ENCODE measurements around the gene AHSG. TPM values are rescaled to one million over a fixed set of nuclear protein-coding genes. Genes with fewer than 3 reads are reported as not detected.

The AHSG gene
- total and polyA plus RNA-seq, 2 donors (not counting 3 experiments of a cell fraction or from before 2014, with no cell fraction given): not detected

DNA sequence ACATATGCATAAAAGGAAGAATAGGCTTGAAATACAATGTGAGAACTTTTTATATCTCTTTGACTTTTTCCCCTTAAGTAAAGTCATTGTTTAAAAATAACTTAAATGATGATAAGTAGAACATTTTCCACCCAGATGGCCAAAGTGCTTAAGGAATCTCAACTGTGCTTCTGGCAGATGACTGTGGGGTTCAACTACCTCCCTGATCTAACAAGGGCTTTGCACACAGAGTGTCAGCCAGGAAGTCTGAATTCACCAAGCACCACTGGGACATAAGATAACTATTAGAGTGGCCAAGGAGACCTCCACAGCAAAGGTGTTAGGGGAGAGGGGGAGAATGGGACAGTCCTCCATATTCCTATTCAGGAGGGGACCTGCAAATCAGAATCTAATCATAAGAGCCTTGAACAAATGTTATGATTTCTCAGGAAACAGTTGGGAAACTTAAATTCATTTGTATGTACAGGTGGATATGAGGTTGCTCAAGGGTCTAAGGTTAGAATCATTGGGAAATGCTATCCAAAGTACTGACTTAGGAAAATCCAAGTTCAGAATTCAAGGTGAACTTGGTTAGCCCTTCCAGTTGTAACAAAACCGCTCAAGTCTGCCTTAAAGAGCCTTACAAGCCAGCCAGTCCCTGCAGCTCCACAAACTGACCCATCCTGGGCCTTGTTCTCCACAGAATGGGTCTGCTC is 27.1 kb downstream of the AHSG start, which contains the start of gene FETUB:
Gene FETUB (plus strand): TSS at position 622 of the 695 bp plus-strand sequence. CDS start 62 bp downstream, at position 684.
- no peak for DNase-seq (ENCODE audit: low read depth, low spot score)
- no peaks in the 10 kb centered on the region for H3K4me1 ChIP-seq (ENCODE audit: control insufficient read depth, extremely low read depth, insufficient read depth, low read length)
- H3K4me3 ChIP-seq (replicated peaks in 1 of 3; ENCODE audit: insufficient read depth in 1 of 3, low read depth in 1 of 3, low read length in 3 of 3): no peak within 1 kb of the TSS
- no peak within 1 kb of the TSS for H3K4me2 ChIP-seq (ENCODE audit: insufficient read depth, low read length)
- TF ChIP-seq, protein P1, sequence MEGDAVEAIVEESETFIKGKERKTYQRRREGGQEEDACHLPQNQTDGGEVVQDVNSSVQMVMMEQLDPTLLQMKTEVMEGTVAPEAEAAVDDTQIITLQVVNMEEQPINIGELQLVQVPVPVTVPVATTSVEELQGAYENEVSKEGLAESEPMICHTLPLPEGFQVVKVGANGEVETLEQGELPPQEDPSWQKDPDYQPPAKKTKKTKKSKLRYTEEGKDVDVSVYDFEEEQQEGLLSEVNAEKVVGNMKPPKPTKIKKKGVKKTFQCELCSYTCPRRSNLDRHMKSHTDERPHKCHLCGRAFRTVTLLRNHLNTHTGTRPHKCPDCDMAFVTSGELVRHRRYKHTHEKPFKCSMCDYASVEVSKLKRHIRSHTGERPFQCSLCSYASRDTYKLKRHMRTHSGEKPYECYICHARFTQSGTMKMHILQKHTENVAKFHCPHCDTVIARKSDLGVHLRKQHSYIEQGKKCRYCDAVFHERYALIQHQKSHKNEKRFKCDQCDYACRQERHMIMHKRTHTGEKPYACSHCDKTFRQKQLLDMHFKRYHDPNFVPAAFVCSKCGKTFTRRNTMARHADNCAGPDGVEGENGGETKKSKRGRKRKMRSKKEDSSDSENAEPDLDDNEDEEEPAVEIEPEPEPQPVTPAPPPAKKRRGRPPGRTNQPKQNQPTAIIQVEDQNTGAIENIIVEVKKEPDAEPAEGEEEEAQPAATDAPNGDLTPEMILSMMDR (IDR thresholded peaks at IDR 0.05; ENCODE audit: extremely low read depth in 1 of 2, insufficient read depth in 1 of 2, low read depth in 1 of 2, low read length in 2 of 2): no peak
- TF ChIP-seq, protein P2, sequence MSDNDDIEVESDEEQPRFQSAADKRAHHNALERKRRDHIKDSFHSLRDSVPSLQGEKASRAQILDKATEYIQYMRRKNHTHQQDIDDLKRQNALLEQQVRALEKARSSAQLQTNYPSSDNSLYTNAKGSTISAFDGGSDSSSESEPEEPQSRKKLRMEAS (IDR thresholded peaks at IDR 0.05; ENCODE audit: insufficient read depth, insufficient read length): no peak
- no peak for TF ChIP-seq JUN (IDR thresholded peaks at IDR 0.05; ENCODE audit: borderline replicate concordance, insufficient read depth, insufficient read length, low read depth)
- no peak for TF ChIP-seq POLR2AphosphoS5 (IDR thresholded peaks at IDR 0.05; ENCODE audit: insufficient read depth, low read depth, low read length)
- no peak for TF ChIP-seq EZH2 (IDR thresholded peaks at IDR 0.05; ENCODE audit: borderline replicate concordance, low read depth, low read length, severe bottlenecking)
- no peak for TF ChIP-seq MYC (IDR thresholded peaks at IDR 0.05; ENCODE audit: low read depth, low read length)
- TF ChIP-seq GATA2 (IDR thresholded peaks at IDR 0.05; ENCODE audit: insufficient read depth, insufficient read length, low read depth, low read length): no peak
- no peak for TF ChIP-seq FOS (IDR thresholded peaks at IDR 0.05; ENCODE audit: borderline replicate concordance, insufficient read depth, low read length)
- no peak for TF ChIP-seq POLR2A (IDR thresholded peaks at IDR 0.05; ENCODE audit: low read depth, low read length)
- no peak for FAIRE-seq
- H3K27ac ChIP-seq (ENCODE audit: insufficient read depth, low read depth, low read length): no peak within 1 kb of the TSS
- no peaks in the 10 kb centered on the region for H3K36me3 ChIP-seq (ENCODE audit: control insufficient read depth in 2 of 2, extremely low read depth in 1 of 2, insufficient read depth in 2 of 2, low read length in 2 of 2)
- BruUV-seq (replicated peaks): no TSS peak
- no peaks in the 10 kb centered on the region for H4K20me1 ChIP-seq (replicated peaks; ENCODE audit: control insufficient read depth, extremely low read depth, insufficient read depth, low read length)
- no peak within 1 kb of the TSS for H3K9ac ChIP-seq (replicated peaks; ENCODE audit: extremely low read depth, insufficient read depth, low read length)
- H2AFZ ChIP-seq (ENCODE audit: low read depth, low read length): no peak within 1 kb of the TSS
- CTCF ChIA-PET: no interaction called here
- H3K27me3 ChIP-seq (ENCODE audit: control insufficient read depth in 2 of 2, insufficient read depth in 2 of 2, low read length in 2 of 2): peaks cover 0 to 3% of the 10 kb centered on the region in 2 experiments
- H3K9me1 ChIP-seq (replicated peaks; ENCODE audit: control insufficient read depth, extremely low read depth, insufficient read depth, low read length): no peaks in the 10 kb centered on the region
- intact Hi-C loops (cut with micrococcal nuclease): no loop called here
- dilution Hi-C loops (cut with MboI; ENCODE audit: extremely low pct_ligation_motif_present, low sequenced_read_pairs): no loop called here
- H3K79me2 ChIP-seq (ENCODE audit: control insufficient read depth, insufficient read depth, low read length): no peaks in the 10 kb centered on the region
- H3K9me3 ChIP-seq (replicated peaks; ENCODE audit: control insufficient read depth, insufficient read depth, low read length): no peaks in the 10 kb centered on the region
- POLR2A ChIA-PET: no interaction called here
